Measurements from ENCODE around the gene C1orf105.

C1orf105 gene

DNA sequence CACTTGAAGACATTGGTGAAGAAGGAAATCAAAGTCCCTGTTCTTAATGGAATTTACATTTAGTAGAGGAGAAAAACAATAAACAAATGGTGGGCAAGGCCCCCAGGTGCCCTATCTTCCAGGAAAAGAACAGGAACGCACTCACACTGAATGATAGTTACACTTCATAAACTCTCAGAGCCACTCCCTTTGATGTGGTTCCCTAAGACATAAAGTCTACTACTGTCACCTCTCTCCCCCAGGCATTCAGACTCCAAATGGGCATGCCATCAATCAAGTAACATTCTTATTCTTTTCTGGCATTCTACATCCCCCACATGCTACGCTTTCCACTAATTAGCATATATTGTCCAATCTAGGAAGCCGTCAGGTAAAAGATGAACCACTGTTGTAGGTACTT lies 59.9 kb downstream of the C1orf105 start:
- Histone ChIP-seq H3K4me3 (replicated peaks; ENCODE audit: low read depth, low read length) (no peak overlapping the region), H3K27me3 (replicated peaks; ENCODE audit: control insufficient read depth, insufficient read depth, low read length) (no peaks in the 10 kb centered on the region), H3K36me3 (ENCODE audit: control insufficient read depth, insufficient read depth, low read length) (no peaks in the 10 kb centered on the region)
- no peak for DNase-seq (ENCODE audit: extremely low read depth, insufficient read length)
- TF ChIP-seq, protein P1, sequence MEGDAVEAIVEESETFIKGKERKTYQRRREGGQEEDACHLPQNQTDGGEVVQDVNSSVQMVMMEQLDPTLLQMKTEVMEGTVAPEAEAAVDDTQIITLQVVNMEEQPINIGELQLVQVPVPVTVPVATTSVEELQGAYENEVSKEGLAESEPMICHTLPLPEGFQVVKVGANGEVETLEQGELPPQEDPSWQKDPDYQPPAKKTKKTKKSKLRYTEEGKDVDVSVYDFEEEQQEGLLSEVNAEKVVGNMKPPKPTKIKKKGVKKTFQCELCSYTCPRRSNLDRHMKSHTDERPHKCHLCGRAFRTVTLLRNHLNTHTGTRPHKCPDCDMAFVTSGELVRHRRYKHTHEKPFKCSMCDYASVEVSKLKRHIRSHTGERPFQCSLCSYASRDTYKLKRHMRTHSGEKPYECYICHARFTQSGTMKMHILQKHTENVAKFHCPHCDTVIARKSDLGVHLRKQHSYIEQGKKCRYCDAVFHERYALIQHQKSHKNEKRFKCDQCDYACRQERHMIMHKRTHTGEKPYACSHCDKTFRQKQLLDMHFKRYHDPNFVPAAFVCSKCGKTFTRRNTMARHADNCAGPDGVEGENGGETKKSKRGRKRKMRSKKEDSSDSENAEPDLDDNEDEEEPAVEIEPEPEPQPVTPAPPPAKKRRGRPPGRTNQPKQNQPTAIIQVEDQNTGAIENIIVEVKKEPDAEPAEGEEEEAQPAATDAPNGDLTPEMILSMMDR (IDR thresholded peaks at IDR 0.05; ENCODE audit: insufficient read depth, low read length, poor library complexity, severe bottlenecking), result no peak

DNA sequence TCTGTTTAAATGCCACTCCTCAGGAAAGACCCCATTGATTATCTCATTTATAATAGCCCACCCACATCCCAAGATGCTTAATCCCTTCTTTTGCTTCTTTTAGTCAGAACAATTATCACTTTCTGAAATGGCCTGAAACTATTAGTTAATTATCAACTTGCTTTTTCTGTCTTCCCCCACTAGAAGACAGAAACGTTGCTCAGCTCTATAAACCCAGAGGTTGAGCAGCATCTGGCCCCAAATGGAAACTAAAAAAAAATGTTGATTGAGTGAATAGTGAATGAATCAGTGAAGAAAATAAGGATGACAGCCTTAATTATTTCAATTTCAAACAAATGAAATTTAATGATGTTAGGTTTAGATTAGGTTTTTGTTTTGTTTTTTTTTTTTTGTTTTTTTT lies 61.6 kb downstream of the C1orf105 start:
- no peaks in the 10 kb centered on the region for H3K27me3 ChIP-seq (replicated peaks; ENCODE audit: control insufficient read depth, insufficient read depth, low read length)
- H3K36me3 ChIP-seq (ENCODE audit: control insufficient read depth, insufficient read depth, low read length), result no peaks in the 10 kb centered on the region
- no peak overlapping the region for H3K4me3 ChIP-seq (replicated peaks; ENCODE audit: low read depth, low read length)
- no peak for DNase-seq (ENCODE audit: extremely low read depth, insufficient read length)
- TF ChIP-seq, protein P1 (IDR thresholded peaks at IDR 0.05; ENCODE audit: insufficient read depth, low read length, poor library complexity, severe bottlenecking), result no peak

DNA sequence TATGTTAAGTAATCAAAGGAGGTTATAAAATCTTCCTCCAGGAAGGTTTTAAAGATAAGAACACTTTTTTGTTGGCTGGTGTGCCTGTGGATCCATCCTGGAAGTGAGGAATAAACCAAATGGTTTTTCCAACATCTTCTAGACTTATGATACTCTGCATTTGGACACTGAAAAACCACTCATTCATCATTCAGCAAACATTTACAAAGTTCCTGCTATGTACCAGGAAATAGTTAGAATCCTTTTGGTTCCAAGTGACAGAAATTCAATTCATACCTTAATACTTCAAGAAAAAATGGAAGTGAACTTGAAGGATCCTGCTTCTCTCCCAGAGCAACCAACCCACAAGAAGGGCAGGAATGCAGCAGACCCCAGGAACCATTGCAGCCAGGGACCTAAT lies 63.0 kb downstream of the C1orf105 start:
- no peak overlapping the region for H3K4me3 ChIP-seq (replicated peaks; ENCODE audit: low read depth, low read length)
- DNase-seq (ENCODE audit: extremely low read depth, insufficient read length), result no peak
- H3K27me3 ChIP-seq (replicated peaks; ENCODE audit: control insufficient read depth, insufficient read depth, low read length), result no peaks in the 10 kb centered on the region
- TF ChIP-seq, protein P1 (IDR thresholded peaks at IDR 0.05; ENCODE audit: insufficient read depth, low read length, poor library complexity, severe bottlenecking), result no peak
- H3K36me3 ChIP-seq (ENCODE audit: control insufficient read depth, insufficient read depth, low read length), result no peaks in the 10 kb centered on the region

GRCh38 chr1:172484252-172484651 lies 63.8 kb downstream of the C1orf105 start:
- H3K4me3 ChIP-seq (replicated peaks; ENCODE audit: low read depth, low read length), result no peak overlapping the region
- TF ChIP-seq, protein P1 (IDR thresholded peaks at IDR 0.05; ENCODE audit: insufficient read depth, low read length, poor library complexity, severe bottlenecking), result no peak
- no peaks in the 10 kb centered on the region for H3K36me3 ChIP-seq (ENCODE audit: control insufficient read depth, insufficient read depth, low read length)
- DNase-seq (ENCODE audit: extremely low read depth, insufficient read length), result no peak
- H3K27me3 ChIP-seq (replicated peaks; ENCODE audit: control insufficient read depth, insufficient read depth, low read length), result no peaks in the 10 kb centered on the region

- no peak for DNase-seq (ENCODE audit: extremely low read depth, insufficient read length)
- Histone ChIP-seq H3K4me3 (replicated peaks; ENCODE audit: low read depth, low read length) (no peak overlapping the region), H3K36me3 (ENCODE audit: control insufficient read depth, insufficient read depth, low read length) (no peaks in the 10 kb centered on the region), H3K27me3 (replicated peaks; ENCODE audit: control insufficient read depth, insufficient read depth, low read length) (no peaks in the 10 kb centered on the region; the same call in 1 of the 2 replicates)
- TF ChIP-seq, protein P1 (IDR thresholded peaks at IDR 0.05; ENCODE audit: insufficient read depth, low read length, poor library complexity, severe bottlenecking), result no peak
Observed at GRCh38 chr1:172485626-172486025, 65.1 kb downstream of the C1orf105 start.

DNA sequence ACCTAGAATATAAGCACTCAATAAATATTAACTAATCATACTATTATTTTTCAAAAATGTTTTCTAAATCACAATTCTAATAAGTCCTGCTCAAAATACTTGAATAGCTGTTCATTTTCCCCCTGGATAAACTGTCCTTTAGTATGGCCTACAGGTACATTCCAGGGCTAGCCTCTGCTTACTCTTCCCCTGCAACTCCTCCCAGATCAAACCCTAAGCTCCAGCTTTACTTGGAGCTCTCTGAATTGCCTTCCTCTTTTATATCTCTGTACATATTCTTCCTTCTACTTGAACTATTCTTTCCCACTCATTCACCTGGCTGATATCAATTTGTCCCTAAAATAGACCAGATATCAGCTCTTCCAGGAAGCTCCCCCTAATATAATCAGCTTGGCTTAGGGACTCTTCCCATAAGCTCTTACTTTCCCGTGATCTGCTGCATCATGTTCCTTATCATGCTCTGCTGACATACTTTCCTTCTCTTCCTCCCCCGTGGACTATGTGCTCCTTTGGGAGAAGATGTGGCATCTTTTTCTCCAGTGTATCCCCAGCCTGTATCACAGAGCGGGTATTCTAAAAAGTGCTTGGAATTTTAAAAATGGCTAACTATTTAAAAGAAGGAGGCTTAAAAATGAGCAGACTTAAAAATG lies 66.4 kb downstream of the C1orf105 start:
- TF ChIP-seq, protein P1 (IDR thresholded peaks at IDR 0.05; ENCODE audit: insufficient read depth, low read length, poor library complexity, severe bottlenecking), result no peak
- DNase-seq (ENCODE audit: extremely low read depth, insufficient read length), result no peak
- Histone ChIP-seq H3K27me3 (replicated peaks; ENCODE audit: control insufficient read depth, insufficient read depth, low read length) (no peaks in the 10 kb centered on the region; the same call in 1 of the 2 replicates), H3K36me3 (ENCODE audit: control insufficient read depth, insufficient read depth, low read length) (no peaks in the 10 kb centered on the region), H3K4me3 (replicated peaks; ENCODE audit: low read depth, low read length) (no peak overlapping the region)
